GM13977 (cell line): ENCODE data around the gene MSI2.
"Not testable (repeated sequence)": the region's sequence is repeated elsewhere in the genome, so short reads cannot be mapped to it uniquely, and the experiment has no call there.

Experiments
- DNase-seq: peaks from one replicate; pipeline ENCODE4 v3.0.0; 2012; ENCODE audit warnings: low spot score
- CTCF ChIP-seq: IDR thresholded peaks from 2 replicates; pipeline ENCODE4 v1.5.1; 2012; ENCODE audit warnings: mild to moderate bottlenecking, control low read depth; ENCODE audit not compliant: insufficient read depth; ENCODE audit errors: extremely low read depth, missing control alignments
- in situ Hi-C: fragments of 300-500 bp; cut with MboI; formaldehyde crosslinking; loops from one replicate; pipeline ENCODE4 v1.12.0; 2022; ENCODE audit warnings: low sequenced_read_pairs, low pct_unique_long_range_greater_than_20kb, mixed read lengths, inconsistent platforms; ENCODE audit not compliant: unreplicated experiment

The MSI2 gene

GRCh38 chr17:57498443-57498842 lies 242.1 kb downstream of the MSI2 start:
- DNase-seq: no peak
- in situ Hi-C loops: no loop called here
- TF ChIP-seq CTCF: no peak

- DNase-seq, in situ Hi-C loops: not testable (repeated sequence)
Measured at GRCh38 chr17:57499221-57499620, 242.9 kb downstream of the MSI2 start.

- in situ Hi-C loops: no loop called here
- DNase-seq: no peak
- no peak for TF ChIP-seq CTCF
Measured at GRCh38 chr17:57499648-57500049, 243.3 kb downstream of the MSI2 start.

- no peak for TF ChIP-seq CTCF
- no peak for DNase-seq
- in situ Hi-C loops: no loop called here
Measured at GRCh38 chr17:57501016-57501415, 244.7 kb downstream of the MSI2 start.

- in situ Hi-C loops: no loop called here
- TF ChIP-seq CTCF: no peak
Measured at GRCh38 chr17:57502022-57502421, 245.7 kb downstream of the MSI2 start.

GRCh38 chr17:57502811-57503241 lies 246.5 kb downstream of the MSI2 start:
- in situ Hi-C loops: no loop called here
- DNase-seq: no peak
- TF ChIP-seq CTCF: no peak

More at GRCh38 chr17:57502022-57502421, 245.7 kb downstream of the MSI2 start:
- no peak for DNase-seq

GRCh38 chr17:57504208-57504607 lies 247.9 kb downstream of the MSI2 start:
- DNase-seq: no peak
- no peak for TF ChIP-seq CTCF
- in situ Hi-C loops: no loop called here
